HK-2 (cell line): Measurements from ENCODE around the gene THEM4.
"Not testable (repeated sequence)": the region's sequence is repeated elsewhere in the genome, so short reads cannot be mapped to it uniquely, and the experiment has no call there.

Source experiments
- DNase-seq: peaks from one replicate; pipeline ENCODE4 v3.0.0-alpha.2; 2018; ENCODE audit not compliant: unreplicated experiment

Gene THEM4

GRCh38 chr1:151934048-151934493 is 24.8 kb upstream of the THEM4 start:
- DNase-seq, result no peak

- no peak for DNase-seq
Measured at GRCh38 chr1:151924691-151925587, 15.6 kb upstream of the THEM4 start.

GRCh38 chr1:151923422-151923821 is 14.1 kb upstream of the THEM4 start:
- DNase-seq, result no peak

- no peak for DNase-seq
Measured at GRCh38 chr1:151920149-151920548, 10.8 kb upstream of the THEM4 start.

GRCh38 chr1:151918819-151919610 is 9.7 kb upstream of the THEM4 start:
- no peak for DNase-seq

- DNase-seq, result no peak
Measured at GRCh38 chr1:151918156-151918555, 8.8 kb upstream of the THEM4 start.

- no peak for DNase-seq
Measured at GRCh38 chr1:151916726-151917370, 7.5 kb upstream of the THEM4 start.

GRCh38 chr1:151915061-151915686 is 5.9 kb upstream of the THEM4 start:
- DNase-seq, result no peak

- DNase-seq, result no peak
Measured at GRCh38 chr1:151914076-151914475, 4.8 kb upstream of the THEM4 start.

GRCh38 chr1:151912973-151913372 is 3.7 kb upstream of the THEM4 start:
- no peak for DNase-seq

GRCh38 chr1:151908228-151908691 is 1.1 kb downstream of the THEM4 start:
- DNase-seq, result no peak

GRCh38 chr1:151907363-151908139 is 1.8 kb downstream of the THEM4 start:
- no peak for DNase-seq

GRCh38 chr1:151906324-151906645 is 3.0 kb downstream of the THEM4 start:
- DNase-seq, result not testable (repeated sequence)

GRCh38 chr1:151905443-151906323 is 3.6 kb downstream of the THEM4 start:
- not testable (repeated sequence) for DNase-seq

- no peak for DNase-seq
Measured at GRCh38 chr1:151905070-151905442, 4.3 kb downstream of the THEM4 start.

- no peak for DNase-seq
Measured at GRCh38 chr1:151902858-151903257, 6.5 kb downstream of the THEM4 start.

GRCh38 chr1:151900804-151901203 is 8.5 kb downstream of the THEM4 start:
- DNase-seq, result not testable (repeated sequence)

GRCh38 chr1:151898519-151898991 is 10.8 kb downstream of the THEM4 start:
- DNase-seq, result no peak

- no peak for DNase-seq
Measured at GRCh38 chr1:151897991-151898431, 11.3 kb downstream of the THEM4 start.
